GM12873 (cell line): ENCODE measurements around the gene RAMP1.

Experiments
- CTCF ChIP-seq: IDR thresholded peaks from 2 replicates; pipeline ENCODE4 v1.5.1; 2012; ENCODE audit warnings: low read depth, mild to moderate bottlenecking, moderate library complexity, low read length, control low read depth; ENCODE audit not compliant: insufficient read depth; ENCODE audit errors: missing control alignments

The RAMP1 gene

DNA sequence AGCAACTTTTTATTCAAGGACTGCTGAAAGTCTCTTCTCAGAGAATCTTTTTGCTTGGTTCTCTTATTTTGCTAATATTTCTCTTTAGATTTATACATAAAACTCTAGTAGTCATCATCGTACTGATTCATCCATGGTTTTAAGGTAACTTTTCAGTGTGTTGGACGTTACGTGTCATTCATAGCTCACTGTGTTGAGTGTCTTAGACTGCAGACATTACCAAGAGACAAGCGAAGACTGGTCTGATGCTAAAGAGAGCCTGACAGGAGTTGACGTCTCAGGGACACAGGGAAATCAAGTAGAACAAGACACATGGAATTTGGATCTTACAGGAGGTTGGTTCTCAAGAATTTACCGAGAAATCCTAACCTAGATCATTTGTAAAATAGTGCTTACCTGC, 35.3 kb upstream of the RAMP1 start:
- no peak for TF ChIP-seq CTCF

GRCh38 chr2:237827421-237827987, 31.9 kb upstream of the RAMP1 start:
- TF ChIP-seq CTCF = no peak

DNA sequence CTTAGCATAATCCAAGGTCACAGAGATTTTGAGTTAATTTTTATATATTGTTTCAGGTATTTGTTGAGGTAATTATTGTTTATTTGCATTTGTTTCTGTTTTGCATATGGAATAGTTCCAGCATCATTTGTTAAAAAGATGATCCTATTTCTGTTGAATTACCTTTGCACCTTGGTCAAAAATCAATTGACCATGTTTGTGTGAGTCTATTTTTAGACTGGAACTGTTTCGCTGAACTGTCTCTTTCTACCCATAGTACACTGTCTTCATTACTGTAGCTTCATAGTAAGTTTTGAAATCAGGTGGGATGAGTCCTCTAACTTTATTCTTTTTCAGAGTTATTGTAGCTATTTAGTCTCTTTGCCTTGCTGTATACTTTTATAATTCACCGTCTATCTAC, 28.9 kb upstream of the RAMP1 start:
- no peak for TF ChIP-seq CTCF

DNA sequence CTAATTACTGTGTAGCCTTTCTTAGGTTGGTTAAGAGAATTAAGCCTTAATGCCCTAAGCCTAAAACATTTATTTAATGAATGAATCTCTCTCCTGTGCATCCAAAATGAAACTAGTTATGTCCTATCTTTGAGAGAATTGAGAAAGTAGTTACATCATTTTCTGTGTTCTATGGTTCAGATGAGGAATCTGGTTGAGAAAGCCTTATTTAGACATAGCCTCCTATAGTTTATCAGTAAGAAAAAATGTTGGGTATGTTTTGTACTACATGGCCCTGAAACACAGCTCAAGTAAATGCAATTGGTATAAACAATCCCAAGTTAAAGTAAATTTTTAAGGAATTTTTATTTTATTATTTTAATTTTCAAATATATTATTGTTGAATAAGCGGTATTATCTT, 25.9 kb upstream of the RAMP1 start:
- no peak for TF ChIP-seq CTCF

- TF ChIP-seq CTCF = no peak
Observed at GRCh38 chr2:237835372-237835771, 24.1 kb upstream of the RAMP1 start.

- TF ChIP-seq CTCF = no peak
Observed at GRCh38 chr2:237841051-237841450, 18.4 kb upstream of the RAMP1 start.

- no peak for TF ChIP-seq CTCF
Observed at GRCh38 chr2:237854295-237854694, 5.1 kb upstream of the RAMP1 start.
